Endometrial microvascular endothelial cells (primary cell): Measurements from ENCODE around the gene CDK19. TPM values are rescaled to one million over a fixed set of nuclear protein-coding genes. Genes with fewer than 3 reads are reported as not detected.

Experiments used
- in situ Hi-C: cut with HindIII; loops from 2 replicates; pipeline ENCODE4 v1.10.0; 2017; ENCODE audit warnings: low sequenced_read_pairs, low pct_unique_long_range_greater_than_20kb; ENCODE audit errors: inconsistent ontology term
- total RNA-seq: library from RNA; depleted of rRNA; stranded (reverse); fragments of >200 nt; gene quantifications from one replicate; pipeline ENCODE4 v1.2.3, GENCODE V29; 2015; ENCODE audit errors: inconsistent ontology term

The CDK19 gene
- total RNA-seq, 1 donor from 2014 or later: 7.1 TPM

DNA sequence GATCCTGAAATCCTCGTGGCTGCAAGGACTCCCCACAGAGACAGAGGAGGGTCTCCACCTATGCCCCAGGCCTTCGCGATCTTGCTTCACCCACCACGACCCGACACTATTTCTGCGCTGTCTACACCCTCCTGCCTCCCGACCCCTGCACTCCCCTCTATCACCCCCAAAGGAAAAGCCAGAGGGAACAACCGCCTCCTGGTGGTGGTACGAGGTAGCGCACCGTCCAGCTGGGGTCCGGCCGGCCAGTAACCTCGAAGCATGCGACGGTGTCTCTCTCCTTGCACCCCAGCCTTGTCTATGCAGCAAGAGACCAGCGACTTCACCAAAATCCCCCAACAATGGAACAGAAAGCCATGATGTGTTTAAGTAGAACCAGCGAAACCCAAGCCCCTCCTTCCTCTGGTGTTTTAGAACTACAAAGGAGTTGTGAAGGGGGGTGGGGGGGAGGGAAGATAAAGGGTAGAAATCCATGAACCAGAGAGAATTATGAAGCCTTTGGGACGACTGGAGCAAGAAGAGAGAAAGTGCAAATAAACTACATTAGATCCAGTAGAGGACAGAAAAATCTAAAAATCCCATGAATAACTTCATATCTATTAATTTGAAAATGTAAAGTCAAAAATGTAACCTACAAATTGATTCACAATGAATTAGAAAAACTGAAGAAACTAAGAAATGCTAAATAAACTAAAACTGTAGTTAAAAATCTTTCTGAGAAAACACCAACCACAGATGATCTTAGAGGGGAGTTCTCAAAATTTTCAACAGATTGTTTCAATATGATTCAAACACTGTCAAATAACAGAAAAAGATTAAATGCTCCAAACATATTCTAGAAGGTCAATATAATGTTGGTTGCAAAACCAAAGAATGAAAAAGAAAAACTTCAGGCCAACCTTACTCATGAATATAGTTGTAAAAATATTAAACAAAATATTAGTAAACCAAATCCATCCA is 168.0 kb downstream of the CDK19 start:
- in situ Hi-C loops: no loop called here

GRCh38 chr6:110646419-110646698 is 168.9 kb downstream of the CDK19 start:
- in situ Hi-C loops: no loop called here

- in situ Hi-C loops: no loop called here
Observed at GRCh38 chr6:110645685-110646418, 169.4 kb downstream of the CDK19 start.

GRCh38 chr6:110643175-110643574 is 172.1 kb downstream of the CDK19 start:
- in situ Hi-C loops: no loop called here

GRCh38 chr6:110642711-110643110 is 172.6 kb downstream of the CDK19 start:
- in situ Hi-C loops: no loop called here

- in situ Hi-C loops: no loop called here
Observed at GRCh38 chr6:110636781-110637180, 178.5 kb downstream of the CDK19 start.

DNA sequence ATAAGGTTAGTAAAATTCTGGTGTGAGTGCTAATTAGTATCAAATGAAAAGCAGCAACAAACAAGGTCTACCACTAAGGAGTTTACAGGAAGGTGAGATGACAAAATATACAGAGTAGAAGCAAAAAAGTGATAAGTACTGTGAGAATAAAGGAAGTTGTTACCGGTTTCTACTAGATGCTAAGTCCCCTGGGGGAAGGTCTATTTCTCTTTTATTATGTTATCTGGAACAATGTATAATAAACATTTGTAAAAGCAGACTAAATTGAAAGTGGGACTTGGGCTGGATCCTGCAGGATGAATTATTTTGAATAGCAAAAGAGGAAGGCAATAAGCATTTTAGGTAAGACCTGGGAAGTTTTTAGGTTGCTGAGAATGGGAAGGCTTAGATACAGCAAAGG is 180.2 kb downstream of the CDK19 start:
- in situ Hi-C loops: no loop called here

- in situ Hi-C loops: no loop called here
Observed at GRCh38 chr6:110633731-110634213, 181.5 kb downstream of the CDK19 start.

DNA sequence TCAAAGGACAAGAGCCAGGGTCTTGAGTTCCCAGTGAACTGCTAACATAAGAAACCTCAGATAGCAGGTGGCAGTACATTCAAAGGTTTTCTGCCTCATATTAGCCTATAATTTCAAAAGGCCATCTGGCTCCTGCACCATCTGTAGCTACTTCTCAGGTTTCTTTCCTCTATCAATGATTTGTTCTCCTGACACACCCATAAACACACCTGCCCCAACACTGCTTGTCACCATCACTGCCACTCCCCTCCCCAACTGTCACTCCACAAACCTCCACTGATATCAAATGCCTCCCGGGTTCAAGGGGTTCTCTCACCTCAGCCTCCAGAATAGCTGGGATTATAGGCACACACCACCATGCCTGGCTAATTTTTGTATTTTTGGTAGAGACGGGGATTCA is 186.1 kb downstream of the CDK19 start:
- in situ Hi-C loops: no loop called here

DNA sequence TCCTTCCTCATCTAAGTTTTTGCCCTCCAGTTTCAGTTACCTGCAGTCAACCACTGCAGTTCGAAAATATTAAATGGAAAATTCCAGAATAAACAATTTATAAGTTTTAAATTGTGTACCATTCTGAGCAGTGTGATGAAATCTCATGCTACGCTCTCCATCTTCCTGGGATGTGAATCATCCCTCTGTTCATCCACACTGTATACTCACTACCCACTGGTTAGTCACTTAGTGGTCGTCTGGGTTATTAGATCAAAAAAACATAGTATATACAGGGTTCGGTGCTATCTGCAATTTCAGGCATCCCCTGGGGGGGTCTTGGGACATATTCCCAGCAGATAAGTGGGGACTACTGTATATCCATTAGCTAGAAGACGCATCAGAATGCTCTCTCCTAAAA is 186.9 kb downstream of the CDK19 start:
- in situ Hi-C loops: no loop called here

GRCh38 chr6:110626442-110626841 is 188.8 kb downstream of the CDK19 start:
- in situ Hi-C loops: no loop called here

GRCh38 chr6:110625883-110626282 is 189.4 kb downstream of the CDK19 start:
- in situ Hi-C loops: no loop called here

DNA sequence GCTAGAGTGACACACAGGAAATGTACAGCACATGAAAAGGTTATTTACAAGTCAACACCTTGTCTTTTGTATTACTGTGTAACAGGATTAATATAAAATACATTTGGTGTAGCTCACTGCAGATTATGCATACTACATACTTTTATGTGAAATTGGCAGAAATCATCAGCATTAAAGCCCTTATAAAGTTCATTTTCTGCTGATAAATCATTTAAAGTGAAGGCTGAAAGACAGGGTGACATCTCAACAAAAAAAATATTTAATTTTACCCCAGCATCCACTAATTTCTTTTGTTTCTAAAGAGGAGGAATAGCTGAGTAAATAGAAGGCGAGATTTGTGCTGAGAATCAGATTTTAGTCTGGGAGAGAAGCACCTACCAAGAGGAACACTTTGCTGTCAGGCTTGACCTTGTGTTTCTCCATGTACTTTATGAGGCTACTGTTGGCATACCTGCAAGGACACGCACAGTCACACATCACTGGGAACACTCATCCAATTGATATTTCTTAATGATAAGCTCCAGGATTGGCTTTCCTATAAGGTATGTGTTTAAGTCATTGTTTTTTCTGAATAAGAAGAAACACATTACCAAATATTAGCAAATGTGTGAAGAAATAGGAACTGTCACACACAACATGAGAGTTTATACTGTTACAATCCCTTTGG is 192.2 kb downstream of the CDK19 start:
- in situ Hi-C loops: no loop called here

DNA sequence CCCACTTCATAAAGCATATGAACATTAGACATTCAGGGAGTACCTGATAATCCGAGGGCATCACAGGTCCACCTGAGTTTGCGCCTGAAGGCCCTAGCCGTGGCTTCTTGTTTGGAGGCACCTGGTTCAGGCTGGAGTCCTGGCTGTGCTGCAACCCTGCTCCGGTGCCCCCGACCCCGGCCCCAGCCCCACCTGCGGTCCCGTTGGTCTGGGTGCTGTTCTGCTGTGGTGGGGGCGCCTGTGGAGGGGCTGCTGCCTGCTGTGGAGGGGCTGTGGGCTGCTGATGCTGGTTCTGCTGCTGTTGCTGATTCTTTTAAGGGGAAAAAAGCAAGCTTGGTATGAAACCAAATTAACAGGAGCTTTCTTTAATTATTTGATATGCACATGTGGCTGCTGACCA is 194.2 kb downstream of the CDK19 start:
- in situ Hi-C loops: no loop called here

GRCh38 chr6:110620065-110620464 is 195.2 kb downstream of the CDK19 start:
- in situ Hi-C loops: no loop called here

- in situ Hi-C loops: no loop called here
Observed at GRCh38 chr6:110619275-110619908, 195.9 kb downstream of the CDK19 start.

- in situ Hi-C loops: no loop called here
Observed at GRCh38 chr6:110618591-110619267, 196.5 kb downstream of the CDK19 start.

DNA sequence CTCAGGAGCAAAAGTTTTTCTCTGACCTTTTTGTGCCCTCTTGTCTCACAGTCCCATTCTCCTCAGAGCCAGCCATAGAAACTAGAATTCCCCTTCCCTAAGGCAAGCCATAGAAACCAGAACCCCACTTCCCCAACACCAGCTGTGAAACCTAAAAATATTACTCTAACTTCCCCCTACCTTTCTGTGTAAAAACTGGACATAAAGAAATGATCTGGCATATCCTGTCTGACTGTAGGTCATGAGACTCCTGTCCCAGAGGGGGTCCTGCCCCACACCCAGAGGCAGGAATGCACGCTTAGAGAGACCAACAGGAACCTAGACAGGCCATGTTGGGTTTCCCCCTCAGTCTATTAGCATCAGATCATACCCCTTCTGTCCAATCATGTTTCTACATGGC is 198.2 kb downstream of the CDK19 start:
- in situ Hi-C loops: no loop called here

- in situ Hi-C loops: no loop called here
Observed at GRCh38 chr6:110615722-110616121, 199.5 kb downstream of the CDK19 start.
